Neural progenitor cell (in vitro differentiated cells): ENCODE measurements around the gene LPXN.

Source experiments
- CTCF ChIP-seq: fragments of 200-600 bp; sonication (generic); IDR thresholded peaks from 2 replicates; pipeline ENCODE4 v1.5.1; 2017; ENCODE audit warnings: antibody characterized with exemption, mild to moderate bottlenecking
- EZH2 ChIP-seq: fragments of 200-600 bp; sonication (generic); IDR thresholded peaks from 2 replicates; pipeline ENCODE4 v1.6.1; 2017; ENCODE audit warnings: antibody characterized with exemption, mild to moderate bottlenecking, moderate library complexity
- EZH2phosphoT487 ChIP-seq: fragments of 200-600 bp; sonication (generic); IDR thresholded peaks from 2 replicates; pipeline ENCODE4 v1.6.1; 2017; ENCODE audit warnings: antibody characterized with exemption

GRCh38 chr11:58597486-58598144 is 22.0 kb upstream of the LPXN start:
- no peak for TF ChIP-seq CTCF
- TF ChIP-seq EZH2, result no peak
- TF ChIP-seq EZH2phosphoT487, result no peak
